COLO829 (cell line): ENCODE data around the gene LGALS1.
"Not testable (repeated sequence)": the region's sequence is repeated elsewhere in the genome, so short reads cannot be mapped to it uniquely, and the experiment has no call there.

ENCODE experiments used
- DNase-seq: peaks from one replicate; pipeline ENCODE4 v3.0.0; 2012; ENCODE audit warnings: low spot score

LGALS1 gene

GRCh38 chr22:37639070-37639760 lies 36.2 kb upstream of the LGALS1 start, which contains the start of gene SH3BP1:
TSS of gene SH3BP1 (plus strand) at chr22:37639669. CDS start at chr22:37639788, 119 bp downstream.
- no peak for DNase-seq

GRCh38 chr22:37639771-37640590 lies 35.5 kb upstream of the LGALS1 start:
- DNase-seq = no peak

GRCh38 chr22:37640591-37641560 lies 34.6 kb upstream of the LGALS1 start:
- no peak for DNase-seq

GRCh38 chr22:37641561-37641949 lies 33.9 kb upstream of the LGALS1 start:
- DNase-seq = no peak

- peak; percentile 81 for DNase-seq
Measured at GRCh38 chr22:37643225-37643847, 32.1 kb upstream of the LGALS1 start.

- no peak for DNase-seq
Measured at GRCh38 chr22:37647317-37647716, 28.1 kb upstream of the LGALS1 start.

DNA sequence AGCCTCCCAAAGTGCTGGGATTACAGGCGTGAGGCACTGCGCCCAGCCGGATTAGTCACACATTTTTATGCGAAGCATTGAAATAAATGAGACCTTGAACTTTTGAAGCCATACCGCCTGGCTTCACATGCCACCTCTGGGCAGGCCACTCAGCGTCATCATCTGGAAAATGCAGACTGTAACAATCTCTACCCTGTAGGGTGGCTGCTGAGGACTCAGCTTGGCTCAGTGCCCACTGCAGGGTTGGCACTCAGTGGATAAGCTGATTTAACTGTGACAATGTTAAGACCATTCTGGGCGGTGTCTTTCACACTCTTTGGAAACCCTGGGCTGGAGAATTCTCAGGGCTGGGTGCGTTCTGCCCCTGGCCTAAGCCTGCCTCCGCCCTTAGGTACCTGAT lies 27.5 kb upstream of the LGALS1 start:
- DNase-seq = no peak

DNA sequence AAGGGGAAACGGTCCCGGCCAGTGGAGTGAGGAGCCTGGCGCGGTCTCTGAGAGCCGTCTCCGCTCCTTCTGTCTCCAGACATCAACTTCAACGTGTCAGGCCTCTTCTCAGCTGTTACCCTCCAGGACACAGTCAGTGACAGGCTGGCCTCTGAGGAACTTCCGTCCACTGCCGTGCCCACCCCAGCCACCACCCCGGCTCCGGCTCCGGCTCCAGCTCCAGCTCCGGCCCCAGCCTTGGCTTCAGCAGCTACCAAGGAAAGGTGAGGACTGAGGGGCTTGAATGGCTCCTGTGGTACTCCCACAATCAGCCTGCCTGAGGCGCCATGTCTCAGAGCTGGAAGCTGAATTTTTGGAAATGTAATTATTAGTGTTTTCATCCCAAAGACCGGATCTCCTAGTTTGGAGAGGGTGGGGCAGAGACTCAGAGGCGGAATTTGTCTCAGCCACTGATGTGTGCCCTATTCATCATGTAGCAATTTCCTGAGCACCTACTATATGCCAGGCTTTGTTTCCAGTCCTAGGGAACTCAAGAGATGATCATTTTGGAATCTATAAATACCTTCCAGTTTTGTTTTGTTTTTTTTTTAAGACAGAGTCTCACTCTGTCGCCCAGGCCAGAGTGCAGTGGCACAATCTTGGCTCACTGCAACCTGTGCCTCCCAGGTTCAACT lies 24.8 kb upstream of the LGALS1 start:
- no peak for DNase-seq

DNA sequence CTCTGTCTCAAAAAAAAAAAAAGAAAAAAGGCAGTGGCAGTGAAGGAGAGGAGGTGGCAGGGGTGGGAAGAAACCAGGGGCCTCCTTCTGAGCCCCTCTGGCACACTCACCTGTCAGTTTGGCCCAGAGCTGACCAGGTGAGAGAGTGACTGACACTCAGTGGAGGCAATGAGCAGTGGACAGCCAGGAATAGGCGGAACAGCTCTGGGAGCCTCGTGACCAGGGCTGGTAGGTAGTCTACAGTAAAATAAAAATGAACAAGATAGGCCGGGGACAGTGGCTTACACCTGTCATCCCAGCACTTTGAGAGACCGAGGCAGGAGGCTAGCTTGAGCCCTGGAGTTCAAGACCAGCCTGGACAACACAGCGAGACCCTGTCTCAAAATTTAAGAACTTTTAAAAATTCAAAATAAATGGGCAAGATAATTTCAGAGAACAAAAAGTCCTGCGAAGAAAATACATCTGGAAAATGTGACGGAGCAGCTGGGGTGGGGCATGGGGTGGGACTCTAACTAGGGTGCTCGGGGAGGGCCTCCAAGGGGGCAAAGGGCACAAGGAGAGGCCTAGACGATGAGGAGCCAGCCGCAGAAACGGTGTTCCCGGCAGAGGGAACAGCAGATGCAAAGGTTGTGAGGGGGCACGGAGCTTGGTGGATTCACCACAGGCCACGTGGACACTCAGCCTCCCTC lies 20.7 kb upstream of the LGALS1 start:
- DNase-seq = no peak

GRCh38 chr22:37655252-37655563 lies 20.2 kb upstream of the LGALS1 start:
- DNase-seq = no peak

DNA sequence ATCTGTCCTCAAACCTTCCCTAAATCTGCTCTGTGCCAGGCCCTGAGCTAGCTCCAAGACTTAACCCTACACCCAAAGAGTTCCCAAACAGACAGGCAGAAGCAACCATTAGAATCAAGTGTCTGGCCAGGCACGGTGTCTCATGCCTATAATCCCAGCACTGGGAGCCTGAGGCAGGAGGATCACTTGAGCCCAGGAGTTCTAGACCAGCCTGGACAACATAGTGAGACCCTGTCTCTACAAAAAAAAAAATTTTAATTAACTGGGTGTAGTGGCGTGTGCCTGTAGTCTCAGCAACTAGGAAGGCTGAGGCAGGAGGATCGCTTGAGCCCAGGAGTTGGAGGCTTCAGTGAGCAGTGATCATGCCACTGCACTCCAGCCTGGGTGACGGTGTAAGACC lies 18.9 kb upstream of the LGALS1 start:
- not testable (repeated sequence) for DNase-seq

DNA sequence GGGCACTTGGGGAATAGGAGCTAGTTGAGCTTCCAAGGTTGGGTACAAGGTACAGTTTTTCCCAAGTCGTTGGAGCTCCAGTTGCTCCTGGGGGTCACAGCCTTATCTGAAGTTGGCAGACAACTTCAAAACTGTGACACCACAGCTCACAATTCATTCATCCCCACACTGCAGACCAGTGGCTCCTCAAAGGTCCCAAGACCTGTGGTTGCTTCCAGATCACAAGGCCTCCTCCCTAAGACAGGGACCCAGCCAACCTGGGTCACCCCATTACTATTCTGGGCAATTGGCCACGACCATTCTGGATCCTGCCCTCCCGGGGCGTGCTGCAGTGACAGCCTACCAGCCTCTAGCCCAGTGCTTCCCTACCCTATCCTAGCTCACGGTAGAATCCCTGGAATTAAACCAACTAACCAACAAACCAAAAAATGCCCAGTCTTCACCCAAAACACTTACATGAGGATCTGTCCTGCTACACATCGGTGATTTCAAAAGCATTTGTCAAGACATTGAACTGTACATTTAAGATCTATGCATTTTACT lies 17.8 kb upstream of the LGALS1 start:
- DNase-seq = no peak

- peak; percentile 100 for DNase-seq
Measured at GRCh38 chr22:37658133-37659065, 17.0 kb upstream of the LGALS1 start, which contains the start of gene PDXP. TSS of gene PDXP (plus strand) at chr22:37658723. CDS start at chr22:37658783, 60 bp downstream.

DNA sequence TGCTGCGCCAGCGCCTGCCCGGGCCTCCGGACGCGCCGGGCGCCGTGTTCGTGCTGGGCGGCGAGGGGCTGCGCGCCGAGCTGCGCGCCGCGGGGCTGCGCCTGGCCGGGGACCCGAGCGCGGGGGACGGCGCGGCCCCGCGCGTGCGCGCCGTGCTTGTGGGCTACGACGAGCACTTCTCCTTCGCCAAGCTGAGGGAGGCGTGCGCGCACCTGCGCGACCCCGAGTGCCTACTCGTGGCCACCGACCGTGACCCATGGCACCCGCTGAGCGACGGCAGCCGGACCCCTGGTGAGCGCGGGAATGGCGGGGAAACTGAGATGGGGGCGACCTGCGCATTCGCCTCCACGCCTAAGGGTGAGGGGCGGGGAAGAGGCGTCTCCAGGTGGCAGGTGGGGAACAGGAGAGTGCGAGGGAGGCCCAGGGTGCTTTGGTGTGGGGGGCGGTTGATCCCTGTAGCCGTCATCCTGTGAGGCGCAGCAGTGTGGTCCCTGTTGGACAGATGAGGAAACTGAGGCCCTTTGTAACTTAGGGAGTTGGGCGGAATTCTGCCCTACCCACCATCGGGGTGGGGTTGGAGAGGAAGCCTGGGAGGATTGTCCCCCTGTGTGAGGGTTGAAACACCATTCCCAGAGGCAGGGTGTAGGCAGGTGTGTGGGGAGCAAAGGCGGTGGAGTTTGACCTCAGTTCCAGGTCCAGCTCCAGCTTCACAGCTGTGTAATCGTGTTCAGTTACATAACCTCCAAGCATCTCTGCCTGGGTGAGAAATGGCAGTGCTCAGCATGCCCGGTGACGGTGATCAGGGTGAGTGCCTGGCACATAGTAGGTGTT lies 16.2 kb upstream of the LGALS1 start:
- DNase-seq = no peak

DNA sequence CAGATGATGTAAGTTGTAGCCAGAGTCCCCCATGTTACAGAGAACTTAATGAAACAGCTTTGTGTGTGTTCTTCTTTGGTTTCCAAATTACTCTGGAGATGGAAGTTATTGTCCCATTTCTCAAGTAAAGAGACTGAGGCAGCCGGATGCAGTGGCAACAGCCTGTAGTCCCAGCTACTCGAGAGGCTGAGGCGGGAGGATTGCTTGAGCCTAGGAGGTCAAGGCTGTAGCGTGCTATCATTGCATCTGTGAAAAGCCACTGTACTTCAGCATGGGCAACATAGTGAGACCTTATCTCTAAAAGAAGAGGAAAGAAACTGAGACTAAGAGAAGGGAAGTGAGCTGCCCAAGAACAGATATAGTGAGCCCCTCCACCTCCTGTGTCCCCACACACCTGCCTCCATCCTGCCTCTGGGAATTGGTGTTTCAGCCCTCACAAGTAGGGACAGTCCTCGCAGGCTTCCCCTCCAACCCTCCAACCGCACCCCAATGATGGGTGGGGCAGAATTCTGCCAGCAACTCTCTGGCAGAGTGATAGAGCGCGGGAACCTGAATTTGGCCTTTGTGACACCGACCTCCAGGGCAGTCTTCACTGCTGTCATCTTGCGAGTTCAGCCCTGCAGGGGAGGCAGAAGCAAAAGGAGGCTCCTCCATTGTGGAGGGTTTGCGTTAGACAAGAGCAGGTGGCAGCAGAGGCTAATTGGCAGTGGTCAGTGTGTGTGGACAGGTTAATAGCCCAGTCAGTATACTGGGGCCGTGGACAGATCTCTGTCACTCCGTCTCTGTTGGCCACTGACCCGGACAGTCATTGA lies 15.3 kb upstream of the LGALS1 start:
- DNase-seq = no peak

DNA sequence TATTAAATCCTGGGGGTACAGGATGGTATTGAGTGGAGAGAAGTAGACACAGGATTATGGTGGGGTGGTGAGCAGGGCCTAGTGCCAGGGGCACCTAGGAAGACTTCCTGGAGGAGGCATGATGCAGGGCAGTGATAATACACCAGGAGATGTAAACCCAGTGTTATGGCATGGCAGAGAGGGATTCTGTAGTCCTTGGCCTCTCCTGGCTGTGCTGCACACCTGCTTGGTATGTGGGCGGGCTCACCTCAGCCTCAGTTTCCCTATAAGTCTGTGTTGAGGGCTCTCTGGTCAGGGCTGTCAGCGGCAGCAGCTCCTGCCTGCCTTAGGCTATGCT lies 14.8 kb upstream of the LGALS1 start:
- no peak for DNase-seq

- DNase-seq = no peak
Measured at GRCh38 chr22:37661160-37661924, 14.1 kb upstream of the LGALS1 start.
